Adrenal gland (tissue), 12 donors: ENCODE measurements around the gene AP1B1. TPM values are rescaled to one million over a fixed set of nuclear protein-coding genes. Genes with fewer than 3 reads are reported as not detected.
A peak's percentile ranks its signal among the peaks of the same experiment; 100 is the strongest.

ENCODE experiments used
- DNase-seq, 7 donors: peaks; one replicate each; pipeline ENCODE4 v3.0.0-alpha.2; 2019 to 2020
- H3K27ac ChIP-seq, 5 donors: fragments of 200-600 bp; sonication (generic) in 4 of 5; 1 replicate in 3 of 5; 2 replicates in 2 of 5; pipeline versions ENCODE4 v1.5.1 to v1.8.0; 2016 to 2020; ENCODE audit warnings: mild to moderate bottlenecking in 1 of 5
- H3K27me3 ChIP-seq: fragments of 200-600 bp; 2 replicates; pipeline ENCODE4 v1.8.0; 2021
- H3K36me3 ChIP-seq, 2 donors: fragments of 200-600 bp; replicated peaks in 1 of 2; 1 replicate in 1 of 2; 2 replicates in 1 of 2; pipeline versions ENCODE4 v1.5.1 to v1.8.0; 2018 to 2022
- H3K4me1 ChIP-seq, 2 donors: fragments of 200-600 bp; replicated peaks in 1 of 2; 1 replicate in 1 of 2; 2 replicates in 1 of 2; pipeline versions ENCODE4 v1.5.1 to v1.8.0; 2018 to 2021
- H3K4me3 ChIP-seq, 4 donors: fragments of 200-600 bp; sonication (generic) in 3 of 4; one replicate each; pipeline ENCODE4 v1.5.1; 2016 to 2018
- H3K9me3 ChIP-seq, 3 donors: fragments of 200-600 bp; sonication (generic) in 1 of 3; replicated peaks in 1 of 3; 1 replicate in 2 of 3; 2 replicates in 1 of 3; pipeline versions ENCODE4 v1.5.1 to v1.8.0; 2016 to 2021
- POLR2A ChIP-seq, 2 donors: fragments of 450-650 bp; IDR thresholded peaks; one replicate each; pipeline ENCODE4 v1.6.1; 2017; ENCODE audit warnings: antibody characterized with exemption in 2 of 2, mild to moderate bottlenecking in 2 of 2, moderate library complexity in 1 of 2
- WGBS, 4 donors: extraction: QIAGEN DNeasy Blood & Tissue Kit in 2 of 4; methylation state at CpG; one replicate each; pipeline versions ENCODE4 v1.1.5 to v1.1.7; 2013 to 2017; 5-methylcytosine and 5-hydroxymethylcytosine counted together
- intact Hi-C, 2 donors: fragments of 100-400 bp; cut with DNase I; formaldehyde crosslinking; loops; one replicate each; pipeline versions ENCODE4 v1.14.1 to v1.15.0; 2022 to 2023
- polyA plus RNA-seq, 3 donors: library from polyadenylated mRNA; stranded (reverse); fragments of 200-250 nt in 2 of 3; fragments of 350-450 nt in 1 of 3; fragmentation: Illumina TruSeq in 1 of 3; extraction: RNeasy Lipid Tissue Mini Kit (QIAGEN cat#74804) in 1 of 3; gene quantifications; one replicate each; pipeline ENCODE4 v1.2.3, GENCODE V29; 2013 to 2014
- total RNA-seq, 9 donors: library from RNA; depleted of rRNA in 4 of 9; stranded (reverse); fragments of >200 nt in 4 of 9; fragments of 120-200 nt in 1 of 9; fragmentation: NEBNext Ultra II Directional in 1 of 9; extraction: Animal tissue kit (Norgen Biotek cat#: 25700) in 1 of 9; gene quantifications; one replicate each; pipeline versions ENCODE4 v1.1.0 to v1.2.4, GENCODE V29; 2013 to 2023
- TF ChIP-seq, protein P1 (sequence below), 6 experiments: fragments of 450-650 bp in 4 of 6; fragments of 200-600 bp in 2 of 6; sonication (generic) in 1 of 6; IDR thresholded peaks; 1 replicate in 5 of 6; 2 replicates in 1 of 6; pipeline versions ENCODE4 v1.5.1 to v1.8.0; 2016 to 2021; ENCODE audit warnings: antibody characterized with exemption in 6 of 6, mild to moderate bottlenecking in 2 of 6, moderate library complexity in 1 of 6
- donor health status: healthy with polysubstance abuse.
- donor health status: Bipolar disorder and iron deficiency.
- donor health status: DM: yes; HTN: yes; CAD: no.
- donor health status: DM: no; HTN: no; CAD: no.
- donor health status: DM: no; HTN: no; CAD: no.
- donor health status: DM: yes; HTN: yes; CAD: no.

The AP1B1 gene
- total and polyA plus RNA-seq, 12 donors, result 47.6 to 190 (median 109) TPM

- H3K27ac ChIP-seq, result no peak overlapping the region
- no peaks in the 10 kb centered on the region for H3K36me3 ChIP-seq
- peak in 2 of 7 donors; percentile 24 to 26 for DNase-seq
- no peak for TF ChIP-seq POLR2A (IDR thresholded peaks at IDR 0.05)
- TF ChIP-seq, protein P1, sequence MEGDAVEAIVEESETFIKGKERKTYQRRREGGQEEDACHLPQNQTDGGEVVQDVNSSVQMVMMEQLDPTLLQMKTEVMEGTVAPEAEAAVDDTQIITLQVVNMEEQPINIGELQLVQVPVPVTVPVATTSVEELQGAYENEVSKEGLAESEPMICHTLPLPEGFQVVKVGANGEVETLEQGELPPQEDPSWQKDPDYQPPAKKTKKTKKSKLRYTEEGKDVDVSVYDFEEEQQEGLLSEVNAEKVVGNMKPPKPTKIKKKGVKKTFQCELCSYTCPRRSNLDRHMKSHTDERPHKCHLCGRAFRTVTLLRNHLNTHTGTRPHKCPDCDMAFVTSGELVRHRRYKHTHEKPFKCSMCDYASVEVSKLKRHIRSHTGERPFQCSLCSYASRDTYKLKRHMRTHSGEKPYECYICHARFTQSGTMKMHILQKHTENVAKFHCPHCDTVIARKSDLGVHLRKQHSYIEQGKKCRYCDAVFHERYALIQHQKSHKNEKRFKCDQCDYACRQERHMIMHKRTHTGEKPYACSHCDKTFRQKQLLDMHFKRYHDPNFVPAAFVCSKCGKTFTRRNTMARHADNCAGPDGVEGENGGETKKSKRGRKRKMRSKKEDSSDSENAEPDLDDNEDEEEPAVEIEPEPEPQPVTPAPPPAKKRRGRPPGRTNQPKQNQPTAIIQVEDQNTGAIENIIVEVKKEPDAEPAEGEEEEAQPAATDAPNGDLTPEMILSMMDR (IDR thresholded peaks at IDR 0.05), result no peak
- 90 to 93% (median 92%) methylated on average over 13 to 25 of the region's 25 CpGs for WGBS, 4 donors
- H3K27me3 ChIP-seq, result peaks cover 22% of the 10 kb centered on the region
- no peak overlapping the region for H3K4me3 ChIP-seq
- H3K4me1 ChIP-seq, result peaks cover 59 to 75% of the 10 kb centered on the region in 2 donors
- no peaks in the 10 kb centered on the region for H3K9me3 ChIP-seq
- intact Hi-C loops, result no loop called here
Measured at GRCh38 chr22:29312218-29313125, 75.9 kb downstream of the AP1B1 start.

- TF ChIP-seq, protein P1 (IDR thresholded peaks at IDR 0.05), result no peak
- no peak for TF ChIP-seq POLR2A (IDR thresholded peaks at IDR 0.05)
- H3K4me1 ChIP-seq, result peaks cover 60 to 79% of the 10 kb centered on the region in 2 donors
- peaks cover 22% of the 10 kb centered on the region for H3K27me3 ChIP-seq
- DNase-seq, result peak in 3 of 7 donors; percentile 29 to 65 (median 44)
- 69% methylated on average over 26 to 50 of the region's 50 CpGs; no CpG with 5 or more reads in 1 of the 4 donors for WGBS, 4 donors
- peak overlapping the region in 2 of 5 donors; percentile 34 to 82 for H3K27ac ChIP-seq
- H3K9me3 ChIP-seq, result no peaks in the 10 kb centered on the region
- intact Hi-C loops, result no loop called here
- no peak overlapping the region for H3K4me3 ChIP-seq
- no peaks in the 10 kb centered on the region for H3K36me3 ChIP-seq
Measured at GRCh38 chr22:29311464-29312217, 76.7 kb downstream of the AP1B1 start.

- 0 to 23% (median 12%) methylated on average over 6 to 18 of the region's 18 CpGs for WGBS, 4 donors
- TF ChIP-seq, protein P1 (IDR thresholded peaks at IDR 0.05), result no peak
- no peaks in the 10 kb centered on the region for H3K36me3 ChIP-seq
- H3K27ac ChIP-seq, result peak overlapping the region in 3 of 5 donors; percentile 19 to 82 (median 69)
- peak; percentile 98 to 99 (median 98) for DNase-seq
- no peaks in the 10 kb centered on the region for H3K9me3 ChIP-seq
- peaks cover 60 to 85% of the 10 kb centered on the region in 2 donors for H3K4me1 ChIP-seq
- intact Hi-C loops, result no loop called here
- H3K27me3 ChIP-seq, result peaks cover 22% of the 10 kb centered on the region
- H3K4me3 ChIP-seq, result no peak overlapping the region
Measured at GRCh38 chr22:29310863-29311339, 77.5 kb downstream of the AP1B1 start.
